ENCODE measurements around the gene CDH26. TPM values are rescaled to one million over a fixed set of nuclear protein-coding genes. Genes with fewer than 3 reads are reported as not detected.
A peak's percentile ranks its signal among the peaks of the same experiment; 100 is the strongest.

CDH26 gene
- total RNA-seq, 2 donors from 2014 or later: 0.26 to 0.33 TPM

DNA sequence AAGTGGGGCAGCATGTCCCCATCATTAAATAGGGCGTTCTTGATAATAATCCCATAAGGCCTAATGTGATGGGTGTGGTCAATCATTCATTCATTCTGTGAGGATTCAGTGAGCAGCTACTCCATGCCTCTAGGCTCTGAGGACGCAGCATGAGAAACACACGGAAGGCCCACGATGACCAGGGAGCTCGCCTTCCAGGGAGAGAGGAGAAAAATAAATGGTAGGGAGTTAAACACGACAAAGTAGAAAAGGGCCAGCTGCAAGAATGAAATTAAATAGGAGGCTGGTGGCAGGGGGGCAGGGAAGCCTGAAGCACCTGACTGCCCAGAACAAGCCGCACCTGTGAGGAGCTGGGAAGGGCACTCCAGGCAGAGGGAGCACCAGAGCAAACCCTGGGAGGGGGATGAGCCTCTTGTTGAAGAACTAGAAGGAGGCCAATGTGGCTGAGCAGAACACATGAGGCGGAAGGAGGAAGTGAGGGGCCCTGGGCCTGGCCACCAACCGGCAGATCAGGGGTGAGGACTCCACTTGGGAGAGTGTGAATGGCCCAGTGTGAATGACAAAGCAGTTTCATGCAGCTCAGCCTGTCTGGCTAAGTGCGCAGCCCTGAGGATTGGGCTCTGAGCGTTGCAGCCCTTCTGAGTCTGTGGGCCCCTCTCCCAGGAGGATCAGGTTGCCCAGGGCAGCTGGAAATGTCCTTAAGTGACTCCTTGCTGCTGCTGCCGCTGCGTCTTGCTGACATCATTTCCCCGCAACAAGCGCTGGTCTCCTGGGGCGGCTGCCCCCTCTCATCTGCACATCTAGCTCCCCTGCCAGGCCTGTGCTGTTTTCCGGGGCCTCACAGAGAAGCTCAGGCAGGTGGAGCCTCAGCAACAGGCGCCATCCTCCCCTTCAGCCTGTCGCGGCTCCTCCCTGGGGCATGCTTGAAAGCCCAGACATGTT, 99.9 kb downstream of the CDH26 start:
- Histone ChIP-seq H3K27ac (peak overlapping the region in 1 of 4 donors; percentile 17), H3K9me3 (no peaks in the 10 kb centered on the region), H3K4me1 (peaks cover 7% of the 10 kb centered on the region), H3K36me3 (replicated peaks in 1 of 2; ENCODE audit: insufficient read depth in 1 of 2, low read depth in 2 of 2) (no peaks in the 10 kb centered on the region), H3K27me3 (peaks cover 0 to 6% of the 10 kb centered on the region in 2 donors), H3K4me3 (no peak overlapping the region)
- intact Hi-C loops (cut with DNase I): no loop called here
- TF ChIP-seq POLR2A (IDR thresholded peaks at IDR 0.05): no peak
- TF ChIP-seq, protein P1, sequence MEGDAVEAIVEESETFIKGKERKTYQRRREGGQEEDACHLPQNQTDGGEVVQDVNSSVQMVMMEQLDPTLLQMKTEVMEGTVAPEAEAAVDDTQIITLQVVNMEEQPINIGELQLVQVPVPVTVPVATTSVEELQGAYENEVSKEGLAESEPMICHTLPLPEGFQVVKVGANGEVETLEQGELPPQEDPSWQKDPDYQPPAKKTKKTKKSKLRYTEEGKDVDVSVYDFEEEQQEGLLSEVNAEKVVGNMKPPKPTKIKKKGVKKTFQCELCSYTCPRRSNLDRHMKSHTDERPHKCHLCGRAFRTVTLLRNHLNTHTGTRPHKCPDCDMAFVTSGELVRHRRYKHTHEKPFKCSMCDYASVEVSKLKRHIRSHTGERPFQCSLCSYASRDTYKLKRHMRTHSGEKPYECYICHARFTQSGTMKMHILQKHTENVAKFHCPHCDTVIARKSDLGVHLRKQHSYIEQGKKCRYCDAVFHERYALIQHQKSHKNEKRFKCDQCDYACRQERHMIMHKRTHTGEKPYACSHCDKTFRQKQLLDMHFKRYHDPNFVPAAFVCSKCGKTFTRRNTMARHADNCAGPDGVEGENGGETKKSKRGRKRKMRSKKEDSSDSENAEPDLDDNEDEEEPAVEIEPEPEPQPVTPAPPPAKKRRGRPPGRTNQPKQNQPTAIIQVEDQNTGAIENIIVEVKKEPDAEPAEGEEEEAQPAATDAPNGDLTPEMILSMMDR (IDR thresholded peaks at IDR 0.05): no peak
- ATAC-seq (no peak), DNase-seq (peak in 2 of 4 donors; percentile 21 to 52)
- WGBS, 2 donors: 45 to 66% methylated on average over 19 to 20 of the region's 20 CpGs

DNA sequence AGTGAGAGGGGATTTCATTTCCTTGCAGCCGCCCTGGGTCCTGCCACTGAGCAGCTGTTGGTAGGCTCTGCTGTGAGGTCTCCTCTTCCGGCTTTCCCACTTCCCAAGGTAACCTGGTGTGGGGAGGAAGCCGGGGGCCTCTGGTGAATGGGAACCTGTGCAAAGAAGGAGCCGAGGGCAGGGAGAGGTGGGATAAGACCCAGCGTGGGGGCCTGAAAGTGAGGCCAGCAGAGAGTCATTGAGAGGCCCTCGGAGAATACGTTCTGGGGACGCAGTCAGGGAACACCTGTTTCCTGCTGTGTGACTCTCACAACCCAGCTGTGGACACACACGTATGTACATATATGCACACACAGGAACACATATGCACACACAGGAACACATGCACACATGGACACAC, 100.7 kb downstream of the CDH26 start:
- Histone ChIP-seq H3K27ac (peak overlapping the region in 1 of 4 donors; percentile 17), H3K4me3 (no peak overlapping the region), H3K9me3 (no peaks in the 10 kb centered on the region), H3K36me3 (replicated peaks in 1 of 2; ENCODE audit: insufficient read depth in 1 of 2, low read depth in 2 of 2) (no peaks in the 10 kb centered on the region), H3K4me1 (no peaks in the 10 kb centered on the region), H3K27me3 (peaks cover 0 to 3% of the 10 kb centered on the region in 2 donors)
- intact Hi-C loops (cut with DNase I): no loop called here
- DNase-seq (no peak), ATAC-seq (no peak)
- TF ChIP-seq, protein P1 (IDR thresholded peaks at IDR 0.05): no peak
- TF ChIP-seq POLR2A (IDR thresholded peaks at IDR 0.05): no peak
- WGBS, 2 donors: 55 to 69% methylated on average over 9 of the region's 9 CpGs

DNA sequence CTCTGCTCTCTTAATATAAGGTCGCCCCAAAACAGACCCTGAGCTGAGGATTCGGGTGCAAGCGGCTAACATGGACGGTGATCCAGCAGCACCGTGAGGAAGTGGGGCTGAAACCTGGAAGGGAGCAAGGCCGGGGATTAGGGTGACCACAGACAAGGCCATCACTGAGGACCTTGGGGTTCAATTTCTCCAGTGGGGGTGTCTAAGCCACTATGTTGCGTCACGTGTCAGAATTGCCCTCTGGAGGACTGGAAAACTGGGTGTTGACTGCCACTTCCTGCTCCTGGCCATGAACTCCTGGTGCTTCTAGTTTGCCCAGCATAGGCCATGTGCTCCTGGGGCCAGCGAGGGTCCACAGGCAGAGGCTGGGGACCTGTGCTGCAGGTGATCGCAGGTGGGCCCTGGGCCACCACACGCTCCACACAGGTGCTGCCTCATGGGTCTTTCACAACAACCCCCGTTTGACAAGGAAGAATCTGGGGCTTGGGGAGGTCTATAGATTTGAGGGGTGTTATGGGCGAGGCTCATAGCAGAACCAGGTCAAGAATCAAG, 101.9 kb downstream of the CDH26 start:
- Histone ChIP-seq H3K4me3 (no peak overlapping the region), H3K36me3 (replicated peaks in 1 of 2; ENCODE audit: insufficient read depth in 1 of 2, low read depth in 2 of 2) (no peaks in the 10 kb centered on the region), H3K4me1 (no peaks in the 10 kb centered on the region), H3K27me3 (no peaks in the 10 kb centered on the region), H3K9me3 (no peaks in the 10 kb centered on the region), H3K27ac (no peak overlapping the region)
- TF ChIP-seq POLR2A (IDR thresholded peaks at IDR 0.05): no peak
- TF ChIP-seq, protein P1 (IDR thresholded peaks at IDR 0.05): no peak
- ATAC-seq (no peak), DNase-seq (no peak)
- intact Hi-C loops (cut with DNase I): no loop called here
- WGBS, 2 donors: 76 to 85% methylated on average over 10 to 13 of the region's 13 CpGs

DNA sequence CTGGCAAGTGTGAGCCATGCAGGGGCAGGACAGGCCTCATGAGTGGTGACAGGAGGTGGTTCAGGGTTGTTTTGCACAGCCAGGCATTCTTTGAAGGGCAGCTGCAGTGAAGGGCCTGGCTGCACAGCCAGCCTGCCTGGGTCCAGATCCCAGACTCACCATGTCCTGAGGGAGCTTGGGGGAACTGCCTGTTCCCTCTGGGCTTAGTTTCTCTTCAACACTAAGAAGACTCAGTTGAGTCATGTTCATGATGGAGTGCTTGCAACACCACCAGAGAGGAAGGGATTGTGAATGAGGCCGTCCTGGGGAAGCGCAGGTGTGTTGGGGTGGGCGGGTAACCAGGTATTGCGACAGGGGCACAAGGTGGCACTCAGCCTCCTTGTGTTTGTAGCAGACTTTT, 102.4 kb downstream of the CDH26 start:
- H3K4me1 ChIP-seq: no peaks in the 10 kb centered on the region
- no peak for ATAC-seq
- no peak overlapping the region for H3K4me3 ChIP-seq
- WGBS, 2 donors: 81 to 86% methylated on average over 4 of the region's 4 CpGs
- H3K9me3 ChIP-seq: no peaks in the 10 kb centered on the region
- no peak for TF ChIP-seq POLR2A (IDR thresholded peaks at IDR 0.05)
- TF ChIP-seq, protein P1 (IDR thresholded peaks at IDR 0.05): no peak
- DNase-seq: no peak
- H3K36me3 ChIP-seq (replicated peaks in 1 of 2; ENCODE audit: insufficient read depth in 1 of 2, low read depth in 2 of 2): no peaks in the 10 kb centered on the region
- H3K27me3 ChIP-seq: no peaks in the 10 kb centered on the region
- intact Hi-C loops (cut with DNase I): no loop called here
- H3K27ac ChIP-seq: no peak overlapping the region

All from body of pancreas (tissue), 4 donors.